ENCODE results near the gene CNTNAP2. TPM values are rescaled to one million over a fixed set of nuclear protein-coding genes. Genes with fewer than 3 reads are reported as not detected.

CNTNAP2 gene
- total RNA-seq, 1 experiment from 2014 or later = 60.0 TPM

DNA sequence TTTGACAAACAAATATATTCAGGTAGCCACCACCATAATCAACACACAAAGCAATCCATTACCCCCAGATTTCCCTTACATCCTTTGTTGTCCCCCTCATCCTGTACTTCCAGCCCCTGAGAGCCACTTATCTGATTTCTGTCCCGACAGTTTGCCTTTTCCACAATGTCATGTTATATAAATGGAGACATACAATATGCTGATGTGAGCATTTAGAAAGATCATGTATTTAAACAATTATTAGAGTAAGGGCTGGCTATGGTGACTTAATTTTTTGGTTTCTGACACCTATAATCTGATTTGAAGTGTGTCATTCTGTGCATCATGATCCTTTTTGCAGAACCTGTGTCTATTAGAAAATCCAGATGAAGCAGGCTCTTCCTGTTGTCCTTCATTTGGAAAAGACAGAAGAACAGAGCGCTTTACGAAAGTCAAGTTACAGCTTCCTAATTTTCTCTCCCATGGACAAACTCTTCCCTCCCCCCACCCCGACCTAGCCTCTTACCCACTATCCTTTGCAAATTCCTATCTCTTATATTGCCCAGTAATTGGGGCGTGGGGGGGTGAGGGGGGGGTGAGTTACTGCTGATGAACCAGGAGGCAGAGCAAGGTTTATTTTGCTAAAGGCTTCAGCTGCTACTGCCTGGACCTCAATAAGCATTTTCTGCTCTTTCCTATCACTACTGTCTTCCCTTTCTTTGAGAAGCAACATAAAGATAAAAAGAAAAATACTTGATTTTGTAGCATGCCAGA is 2221.6 kb downstream of the CNTNAP2 start:
- Histone ChIP-seq H3K36me3 (ENCODE audit: insufficient read depth, low read length, poor library complexity, severe bottlenecking) (no peaks in the 10 kb centered on the region), H3K4me3 (ENCODE audit: low read depth, low read length, poor library complexity, severe bottlenecking) (peak overlapping the region; percentile 61), H3K27ac (ENCODE audit: low read depth, low read length, poor library complexity, severe bottlenecking) (no peak overlapping the region), H3K27me3 (replicated peaks; ENCODE audit: insufficient read depth, low read depth, low read length, poor library complexity) (no peaks in the 10 kb centered on the region), H3K4me1 (ENCODE audit: insufficient read depth, low read length, poor library complexity, severe bottlenecking) (peaks cover 53% of the 10 kb centered on the region), H3K9me3 (ENCODE audit: low read depth, low read length, poor library complexity, severe bottlenecking) (no peaks in the 10 kb centered on the region)
- no peak for DNase-seq (ENCODE audit: low spot score)
- POLR2A ChIA-PET (ENCODE audit: low non-redundant PET) = no interaction called here
- TF ChIP-seq EZH2 (IDR thresholded peaks at IDR 0.05; ENCODE audit: borderline replicate concordance, low read depth, low read length, poor library complexity, severe bottlenecking) = no peak
- intact Hi-C loops (cut with micrococcal nuclease; ENCODE audit: unreplicated experiment) = loop anchor here (5.0 kb wide), 1 partner anchor 36 kb away; no protein-coding TSS in a partner anchor
- no TSS peak for BruUV-seq (replicated peaks)
- CTCF ChIA-PET = no interaction called here

DNA sequence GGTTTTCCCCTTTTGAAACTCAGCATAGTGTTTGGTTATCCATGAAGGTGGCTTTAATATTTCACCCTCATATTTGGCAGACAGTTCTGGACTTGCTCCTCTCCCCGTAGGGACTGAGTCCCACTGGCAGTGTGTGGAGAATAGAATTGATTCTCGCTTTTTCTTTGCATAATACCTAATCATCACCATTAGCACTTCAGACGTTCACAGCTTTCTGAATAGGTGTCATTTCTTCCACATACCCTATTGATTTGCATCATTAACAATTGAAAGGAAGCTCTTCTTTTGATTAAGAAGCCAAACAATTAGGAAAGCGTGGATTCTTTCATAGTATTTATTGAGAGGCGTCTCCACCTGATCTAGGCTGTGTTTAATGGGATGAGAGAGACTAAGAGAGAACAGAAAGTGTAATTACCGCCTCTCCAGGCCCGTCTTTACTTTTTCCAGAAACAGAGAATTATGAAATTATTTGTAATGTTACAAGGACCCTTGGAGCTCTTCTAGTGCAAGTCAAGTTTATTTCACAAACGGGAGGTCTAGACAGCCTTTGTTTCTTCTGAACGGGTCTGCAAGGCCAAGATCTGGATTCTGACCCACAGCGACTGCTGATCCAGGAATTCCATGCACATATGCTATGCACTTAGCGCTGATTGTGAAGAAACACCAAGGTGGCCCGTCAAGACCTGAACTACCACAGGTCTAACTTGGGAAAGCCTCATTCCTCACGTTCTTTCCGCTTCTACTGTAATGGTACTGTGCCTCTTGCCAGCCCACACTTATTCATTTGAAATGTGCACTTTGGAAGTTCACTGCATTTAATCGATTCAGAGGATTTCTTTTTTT is 2224.1 kb downstream of the CNTNAP2 start:
- DNase-seq (ENCODE audit: low spot score) = no peak
- Histone ChIP-seq H3K36me3 (ENCODE audit: insufficient read depth, low read length, poor library complexity, severe bottlenecking) (no peaks in the 10 kb centered on the region), H3K9me3 (ENCODE audit: low read depth, low read length, poor library complexity, severe bottlenecking) (no peaks in the 10 kb centered on the region), H3K27ac (ENCODE audit: low read depth, low read length, poor library complexity, severe bottlenecking) (no peak overlapping the region), H3K4me1 (ENCODE audit: insufficient read depth, low read length, poor library complexity, severe bottlenecking) (peaks cover 34% of the 10 kb centered on the region), H3K27me3 (replicated peaks; ENCODE audit: insufficient read depth, low read depth, low read length, poor library complexity) (no peaks in the 10 kb centered on the region), H3K4me3 (ENCODE audit: low read depth, low read length, poor library complexity, severe bottlenecking) (peak overlapping the region; percentile 61)
- ChIA-PET CTCF (no interaction called here), POLR2A (ENCODE audit: low non-redundant PET) (no interaction called here)
- no TSS peak for BruUV-seq (replicated peaks)
- intact Hi-C loops (cut with micrococcal nuclease; ENCODE audit: unreplicated experiment) = no loop called here
- no peak for TF ChIP-seq EZH2 (IDR thresholded peaks at IDR 0.05; ENCODE audit: borderline replicate concordance, low read depth, low read length, poor library complexity, severe bottlenecking)
- TF ChIP-seq, protein P1, sequence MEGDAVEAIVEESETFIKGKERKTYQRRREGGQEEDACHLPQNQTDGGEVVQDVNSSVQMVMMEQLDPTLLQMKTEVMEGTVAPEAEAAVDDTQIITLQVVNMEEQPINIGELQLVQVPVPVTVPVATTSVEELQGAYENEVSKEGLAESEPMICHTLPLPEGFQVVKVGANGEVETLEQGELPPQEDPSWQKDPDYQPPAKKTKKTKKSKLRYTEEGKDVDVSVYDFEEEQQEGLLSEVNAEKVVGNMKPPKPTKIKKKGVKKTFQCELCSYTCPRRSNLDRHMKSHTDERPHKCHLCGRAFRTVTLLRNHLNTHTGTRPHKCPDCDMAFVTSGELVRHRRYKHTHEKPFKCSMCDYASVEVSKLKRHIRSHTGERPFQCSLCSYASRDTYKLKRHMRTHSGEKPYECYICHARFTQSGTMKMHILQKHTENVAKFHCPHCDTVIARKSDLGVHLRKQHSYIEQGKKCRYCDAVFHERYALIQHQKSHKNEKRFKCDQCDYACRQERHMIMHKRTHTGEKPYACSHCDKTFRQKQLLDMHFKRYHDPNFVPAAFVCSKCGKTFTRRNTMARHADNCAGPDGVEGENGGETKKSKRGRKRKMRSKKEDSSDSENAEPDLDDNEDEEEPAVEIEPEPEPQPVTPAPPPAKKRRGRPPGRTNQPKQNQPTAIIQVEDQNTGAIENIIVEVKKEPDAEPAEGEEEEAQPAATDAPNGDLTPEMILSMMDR (conservative IDR thresholded peaks at IDR 0.05; ENCODE audit: low read depth, low read length) = no peak

DNA sequence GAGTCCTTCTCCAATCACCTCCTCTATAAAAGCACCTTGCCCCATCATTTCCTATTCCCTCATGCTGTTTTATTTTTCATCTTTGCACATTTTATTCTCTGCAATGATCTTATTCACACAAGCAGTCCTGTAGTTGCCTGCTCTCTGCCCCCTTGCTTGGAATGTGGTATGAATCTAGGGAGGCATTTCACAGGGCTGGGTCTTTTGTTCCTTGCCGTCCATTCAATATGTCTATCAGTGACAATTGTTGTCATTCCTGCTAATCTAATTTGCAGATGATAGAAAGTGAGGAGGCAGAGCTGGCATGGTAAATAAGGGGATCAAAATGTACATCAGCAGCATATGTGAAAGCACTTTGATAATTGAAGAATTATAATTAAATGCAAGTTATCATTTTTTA is 2227.8 kb downstream of the CNTNAP2 start:
- H3K27ac ChIP-seq (ENCODE audit: low read depth, low read length, poor library complexity, severe bottlenecking) = no peak overlapping the region
- TF ChIP-seq, protein P1 (conservative IDR thresholded peaks at IDR 0.05; ENCODE audit: low read depth, low read length) = no peak
- no peak for TF ChIP-seq EZH2 (IDR thresholded peaks at IDR 0.05; ENCODE audit: borderline replicate concordance, low read depth, low read length, poor library complexity, severe bottlenecking)
- no peak for DNase-seq (ENCODE audit: low spot score)
- H3K4me1 ChIP-seq (ENCODE audit: insufficient read depth, low read length, poor library complexity, severe bottlenecking) = no peaks in the 10 kb centered on the region
- intact Hi-C loops (cut with micrococcal nuclease; ENCODE audit: unreplicated experiment) = no loop called here
- POLR2A ChIA-PET (ENCODE audit: low non-redundant PET) = no interaction called here
- BruUV-seq (replicated peaks) = no TSS peak
- no peak overlapping the region for H3K4me3 ChIP-seq (ENCODE audit: low read depth, low read length, poor library complexity, severe bottlenecking)
- CTCF ChIA-PET = no interaction called here
- no peaks in the 10 kb centered on the region for H3K36me3 ChIP-seq (ENCODE audit: insufficient read depth, low read length, poor library complexity, severe bottlenecking)
- H3K9me3 ChIP-seq (ENCODE audit: low read depth, low read length, poor library complexity, severe bottlenecking) = no peaks in the 10 kb centered on the region
- no peaks in the 10 kb centered on the region for H3K27me3 ChIP-seq (replicated peaks; ENCODE audit: insufficient read depth, low read depth, low read length, poor library complexity)
